ENCODE measurements around the gene CX3CL1.

GRCh38 chr16:57379579-57379978, 7.3 kb downstream of the CX3CL1 start:
- TF ChIP-seq EZH2 (IDR thresholded peaks at IDR 0.05; ENCODE audit: borderline replicate concordance, insufficient read depth, low read length, poor library complexity, severe bottlenecking): no peak
- TF ChIP-seq RAD21 (conservative IDR thresholded peaks at IDR 0.05): no peak
- no peak for TF ChIP-seq POLR2AphosphoS5 (IDR thresholded peaks at IDR 0.05)
- TF ChIP-seq CTCF (IDR thresholded peaks at IDR 0.05; ENCODE audit: poor library complexity, severe bottlenecking): no peak
- no peak for TF ChIP-seq MXI1 (conservative IDR thresholded peaks at IDR 0.05; ENCODE audit: poor library complexity, severe bottlenecking)
- no peak for TF ChIP-seq EP300 (conservative IDR thresholded peaks at IDR 0.05; ENCODE audit: poor library complexity, severe bottlenecking)
- no peak for TF ChIP-seq SMC3 (conservative IDR thresholded peaks at IDR 0.05; ENCODE audit: poor library complexity)
- TF ChIP-seq, protein P1, sequence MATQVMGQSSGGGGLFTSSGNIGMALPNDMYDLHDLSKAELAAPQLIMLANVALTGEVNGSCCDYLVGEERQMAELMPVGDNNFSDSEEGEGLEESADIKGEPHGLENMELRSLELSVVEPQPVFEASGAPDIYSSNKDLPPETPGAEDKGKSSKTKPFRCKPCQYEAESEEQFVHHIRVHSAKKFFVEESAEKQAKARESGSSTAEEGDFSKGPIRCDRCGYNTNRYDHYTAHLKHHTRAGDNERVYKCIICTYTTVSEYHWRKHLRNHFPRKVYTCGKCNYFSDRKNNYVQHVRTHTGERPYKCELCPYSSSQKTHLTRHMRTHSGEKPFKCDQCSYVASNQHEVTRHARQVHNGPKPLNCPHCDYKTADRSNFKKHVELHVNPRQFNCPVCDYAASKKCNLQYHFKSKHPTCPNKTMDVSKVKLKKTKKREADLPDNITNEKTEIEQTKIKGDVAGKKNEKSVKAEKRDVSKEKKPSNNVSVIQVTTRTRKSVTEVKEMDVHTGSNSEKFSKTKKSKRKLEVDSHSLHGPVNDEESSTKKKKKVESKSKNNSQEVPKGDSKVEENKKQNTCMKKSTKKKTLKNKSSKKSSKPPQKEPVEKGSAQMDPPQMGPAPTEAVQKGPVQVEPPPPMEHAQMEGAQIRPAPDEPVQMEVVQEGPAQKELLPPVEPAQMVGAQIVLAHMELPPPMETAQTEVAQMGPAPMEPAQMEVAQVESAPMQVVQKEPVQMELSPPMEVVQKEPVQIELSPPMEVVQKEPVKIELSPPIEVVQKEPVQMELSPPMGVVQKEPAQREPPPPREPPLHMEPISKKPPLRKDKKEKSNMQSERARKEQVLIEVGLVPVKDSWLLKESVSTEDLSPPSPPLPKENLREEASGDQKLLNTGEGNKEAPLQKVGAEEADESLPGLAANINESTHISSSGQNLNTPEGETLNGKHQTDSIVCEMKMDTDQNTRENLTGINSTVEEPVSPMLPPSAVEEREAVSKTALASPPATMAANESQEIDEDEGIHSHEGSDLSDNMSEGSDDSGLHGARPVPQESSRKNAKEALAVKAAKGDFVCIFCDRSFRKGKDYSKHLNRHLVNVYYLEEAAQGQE (IDR thresholded peaks at IDR 0.05; ENCODE audit: borderline replicate concordance): no peak
- TF ChIP-seq TAF1 (IDR thresholded peaks at IDR 0.05; ENCODE audit: low read depth): no peak

Data from neural cell (in vitro differentiated cells).